ENCODE measurements around the gene TCAP. TPM values are rescaled to one million over a fixed set of nuclear protein-coding genes. Genes with fewer than 3 reads are reported as not detected.

The TCAP gene
- polyA plus RNA-seq, 1 of the 3 experiments (the other 2 are of a cell fraction) = 0.43 TPM

- H3K36me3 ChIP-seq (replicated peaks in 1 of 2; ENCODE audit: control insufficient read depth in 1 of 2, insufficient read depth in 2 of 2, low read length in 1 of 2) = peaks cover 0 to 35% of the 10 kb centered on the region in 2 experiments
- H3K9me2 ChIP-seq = no peaks in the 10 kb centered on the region
- TF ChIP-seq NFIC (IDR thresholded peaks at IDR 0.05; ENCODE audit: borderline replicate concordance) (no peak), RXRA (IDR thresholded peaks at IDR 0.05; ENCODE audit: borderline replicate concordance, low read depth) (no peak), FOXM1 (IDR thresholded peaks at IDR 0.05; ENCODE audit: low read depth) (no peak), RAD21 (IDR thresholded peaks at IDR 0.05; ENCODE audit: low read length) (no peak), FOXJ3 (CRISPR knock-in tag; IDR thresholded peaks at IDR 0.05) (no peak), RCOR1 (IDR thresholded peaks at IDR 0.05; ENCODE audit: low read length) (no peak), NRF1 (IDR thresholded peaks at IDR 0.05; ENCODE audit: low read depth, low read length) (no peak), IRF3 (IDR thresholded peaks at IDR 0.05; ENCODE audit: low read depth, low read length) (no peak), ELF1 (IDR thresholded peaks at IDR 0.05) (no peak)
- DNase-seq = no peak
- H3F3A ChIP-seq (replicated peaks; ENCODE audit: insufficient read depth) = no peaks in the 10 kb centered on the region
- no peak overlapping the region for H3K9ac ChIP-seq
- no peaks in the 10 kb centered on the region for H3K79me2 ChIP-seq (ENCODE audit: insufficient read depth)
- no peak overlapping the region for H3K4me2 ChIP-seq
- CTCF ChIA-PET = interaction anchor here (0.7 to 15.8 kb wide), 8 partner anchors 9 to 67 kb away, joined by 3 to 149 read pairs (median 4); no protein-coding TSS in a partner anchor
- no peaks in the 10 kb centered on the region for H4K20me1 ChIP-seq (ENCODE audit: insufficient read depth)
- H3K4me1 ChIP-seq (ENCODE audit: control insufficient read depth in 1 of 2, insufficient read depth in 2 of 2, low read depth in 1 of 2, low read length in 1 of 2) = peaks cover 0 to 10% of the 10 kb centered on the region in 2 experiments; a peak in 1 of 4 replicates
- H3K27ac ChIP-seq (ENCODE audit: low read depth in 2 of 2, low read length in 1 of 2) = no peak overlapping the region
- H3K27me3 ChIP-seq (ENCODE audit: insufficient read depth) = no peaks in the 10 kb centered on the region
- POLR2A ChIA-PET = no interaction called here
- no peak overlapping the region for H2AFZ ChIP-seq (ENCODE audit: low read depth)
- no peaks in the 10 kb centered on the region for H3K9me3 ChIP-seq
- WGBS (ENCODE audit: low lambda C conversion rate) = 89% methylated on average over 12 of the region's 22 CpGs
- no peak overlapping the region for H3K4me3 ChIP-seq (ENCODE audit: low read depth in 2 of 2, low read length in 1 of 2)
Observed at GRCh38 chr17:39662551-39663339, 2.4 kb upstream of the TCAP start.

GRCh38 chr17:39663340-39663687 is 1.8 kb upstream of the TCAP start:
- Histone ChIP-seq H4K20me1 (ENCODE audit: insufficient read depth) (no peaks in the 10 kb centered on the region), H3K4me3 (ENCODE audit: low read depth in 2 of 2, low read length in 1 of 2) (no peak overlapping the region), H3K36me3 (replicated peaks in 1 of 2; ENCODE audit: control insufficient read depth in 1 of 2, insufficient read depth in 2 of 2, low read length in 1 of 2) (peaks cover 0 to 29% of the 10 kb centered on the region in 2 experiments), H3K27ac (ENCODE audit: low read depth in 2 of 2, low read length in 1 of 2) (no peak overlapping the region), H3K9ac (no peak overlapping the region), H3K4me1 (ENCODE audit: control insufficient read depth in 1 of 2, insufficient read depth in 2 of 2, low read depth in 1 of 2, low read length in 1 of 2) (peaks cover 0 to 10% of the 10 kb centered on the region in 2 experiments; a peak in 1 of 4 replicates), H3K79me2 (ENCODE audit: insufficient read depth) (no peaks in the 10 kb centered on the region), H3K9me2 (no peaks in the 10 kb centered on the region), H2AFZ (ENCODE audit: low read depth) (no peak overlapping the region), H3K4me2 (no peak overlapping the region), H3K27me3 (ENCODE audit: insufficient read depth) (no peaks in the 10 kb centered on the region), H3K9me3 (no peaks in the 10 kb centered on the region), H3F3A (replicated peaks; ENCODE audit: insufficient read depth) (no peaks in the 10 kb centered on the region)
- no peak for DNase-seq
- CTCF ChIA-PET = interaction anchor here (1.1 to 15.8 kb wide), 6 partner anchors 8 to 66 kb away, joined by 3 to 149 read pairs (median 4); no protein-coding TSS in a partner anchor
- TF ChIP-seq FOXM1 (IDR thresholded peaks at IDR 0.05; ENCODE audit: low read depth) = no peak
- TF ChIP-seq RFX5 (IDR thresholded peaks at IDR 0.05; ENCODE audit: low read length) = no peak
- TF ChIP-seq MXI1 (IDR thresholded peaks at IDR 0.05; ENCODE audit: low read depth, low read length) = no peak
- WGBS (ENCODE audit: low lambda C conversion rate) = 60% methylated on average over 4 of the region's 4 CpGs
- POLR2A ChIA-PET = no interaction called here

Data from SK-N-SH (cell line).